Mammary microvascular endothelial cell (primary cell): ENCODE results near the gene PDE6H. TPM values are rescaled to one million over a fixed set of nuclear protein-coding genes. Genes with fewer than 3 reads are reported as not detected.

Experiments
- total RNA-seq: library from RNA; depleted of rRNA; stranded (reverse); fragments of >200 nt; gene quantifications from 2 replicates; pipeline ENCODE4 v1.2.3, GENCODE V29; 2015

The PDE6H gene
- not detected in 2 replicates for total RNA-seq

GRCh38 chr12:14972816-14973215 lies at the start of gene PDE6H:
Gene PDE6H (plus strand): TSS chr12:14973042. CDS start chr12:14978013, 4,971 bp downstream.

GRCh38 chr12:14938301-14938700 lies 34.5 kb upstream of the PDE6H start, which contains the start of gene ERP27:
Gene ERP27 (minus strand): TSS chr12:14938537. CDS start chr12:14938508, 29 bp downstream.

GRCh38 chr12:14961466-14962152 lies 11.2 kb upstream of the PDE6H start, which contains the start of gene ARHGDIB:
Gene ARHGDIB (minus strand): TSS chr12:14961601. CDS start chr12:14950712, 10,889 bp downstream.

Other genes starting within 250 kb of the PDE6H start
- gene WBP11, start 169.6 kb upstream of the PDE6H start, total RNA-seq, result 23.3 and 24.5 TPM in 2 replicates
- 0.74 and 1.1 TPM in 2 replicates for gene C12orf60, start 169.4 kb upstream of the PDE6H start, total RNA-seq
- gene SMCO3, start 158.9 kb upstream of the PDE6H start, total RNA-seq, result 0.20 TPM in 1 of 2 replicates, not detected in the other
- 2.7 and 4.7 TPM in 2 replicates for gene ART4, start 129.5 kb upstream of the PDE6H start, total RNA-seq
- 29.6 and 38.0 TPM in 2 replicates for gene MGP, start 87.2 kb upstream of the PDE6H start, total RNA-seq
- 0.73 and 2.1 TPM in 2 replicates for gene ERP27, start 34.5 kb upstream of the PDE6H start, total RNA-seq
- 678 and 775 TPM in 2 replicates for gene ARHGDIB, start 11.4 kb upstream of the PDE6H start, total RNA-seq
- not detected in 2 replicates for gene RERG, start 248.4 kb downstream of the PDE6H start, total RNA-seq